H54 (cell line): ENCODE measurements around the gene RGS16.

Source experiments
- DNase-seq: peaks from one replicate; pipeline ENCODE4 v3.0.0; 2011; ENCODE audit warnings: low spot score, mixed read lengths; ENCODE audit not compliant: insufficient read length
- FAIRE-seq: peaks from 3 replicates; lab custom pipeline; 2011; peaks lifted over from hg19 to GRCh38; lab: Jason Lieb, UNC
- POLR2A ChIP-seq: IDR thresholded peaks from 2 replicates; pipeline ENCODE4 v1.6.1; 2011; ENCODE audit warnings: low read depth, mild to moderate bottlenecking, low read length

Gene RGS16

DNA sequence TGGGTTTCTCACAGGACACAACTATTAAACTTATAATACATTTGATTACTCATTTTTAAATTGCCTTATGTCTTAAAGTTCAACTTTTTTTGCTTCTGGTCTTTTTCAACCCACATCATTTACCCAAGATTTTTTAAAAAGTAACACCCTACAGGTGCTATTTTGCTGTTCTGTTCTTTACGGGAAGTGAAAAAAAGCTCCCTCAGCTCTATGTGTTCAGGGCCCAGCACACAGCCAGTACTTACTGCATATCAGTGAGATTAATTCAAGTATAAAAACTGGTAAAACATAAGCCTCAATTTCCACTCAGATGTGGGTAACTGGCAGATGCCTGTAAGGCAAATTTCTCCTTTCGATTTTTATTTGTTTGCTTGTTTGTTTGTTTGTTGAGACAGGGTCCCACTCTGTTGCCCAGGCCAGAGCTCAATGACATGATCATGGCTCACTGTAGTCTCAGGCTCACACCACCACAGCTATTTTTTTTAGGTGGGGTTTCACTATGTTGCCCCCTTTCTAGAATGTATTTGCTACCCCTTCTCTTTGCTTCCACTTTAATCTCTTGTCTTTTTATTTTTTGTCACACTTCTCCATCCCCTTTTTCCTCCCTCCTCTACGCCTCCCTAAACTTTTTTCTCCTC lies 35.4 kb downstream of the RGS16 start:
- no peak for DNase-seq
- FAIRE-seq, result no peak
- no peak for TF ChIP-seq POLR2A

DNA sequence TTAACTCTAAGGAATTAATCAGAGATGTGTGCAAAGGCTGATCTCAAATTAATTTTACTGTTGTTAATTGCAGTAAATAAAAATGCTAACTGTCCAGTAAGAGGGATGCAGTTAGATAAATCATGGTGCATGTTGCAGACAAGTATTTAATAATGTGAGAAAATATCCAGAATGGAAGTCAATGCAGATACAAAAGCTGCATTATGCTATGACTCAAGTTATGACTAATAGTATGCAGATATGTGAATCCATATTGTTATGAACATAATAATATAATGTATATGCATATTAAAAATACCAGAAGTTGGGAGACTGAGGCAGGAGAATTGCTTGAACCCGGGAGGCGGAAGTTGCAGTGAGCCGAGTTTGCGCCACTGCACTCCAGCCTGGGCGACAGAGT lies 36.6 kb downstream of the RGS16 start:
- FAIRE-seq, result no peak

DNA sequence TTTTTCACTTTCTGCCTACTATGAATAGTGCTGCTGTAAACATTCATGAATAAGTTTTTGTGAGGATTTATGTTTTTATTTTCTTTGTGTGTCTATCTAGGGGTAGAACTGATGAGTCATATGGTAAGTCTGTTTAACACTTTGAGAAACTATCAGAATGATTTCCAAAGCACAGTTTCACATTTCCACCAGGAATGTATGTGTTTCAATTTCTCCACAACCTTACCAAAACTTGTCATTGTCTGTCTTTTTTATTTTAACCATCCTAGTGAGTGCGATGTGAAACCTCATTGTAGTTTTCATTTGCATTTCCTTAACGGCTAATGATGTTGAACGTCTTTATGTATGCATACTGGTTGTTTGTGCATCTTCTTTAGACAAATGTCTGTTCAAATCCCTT lies 38.7 kb downstream of the RGS16 start:
- FAIRE-seq (no peak), DNase-seq (no peak)
- TF ChIP-seq POLR2A, result no peak

More for the DNA sequence above, 36.6 kb downstream of the RGS16 start:
- DNase-seq, result no peak
- TF ChIP-seq POLR2A, result no peak

DNA sequence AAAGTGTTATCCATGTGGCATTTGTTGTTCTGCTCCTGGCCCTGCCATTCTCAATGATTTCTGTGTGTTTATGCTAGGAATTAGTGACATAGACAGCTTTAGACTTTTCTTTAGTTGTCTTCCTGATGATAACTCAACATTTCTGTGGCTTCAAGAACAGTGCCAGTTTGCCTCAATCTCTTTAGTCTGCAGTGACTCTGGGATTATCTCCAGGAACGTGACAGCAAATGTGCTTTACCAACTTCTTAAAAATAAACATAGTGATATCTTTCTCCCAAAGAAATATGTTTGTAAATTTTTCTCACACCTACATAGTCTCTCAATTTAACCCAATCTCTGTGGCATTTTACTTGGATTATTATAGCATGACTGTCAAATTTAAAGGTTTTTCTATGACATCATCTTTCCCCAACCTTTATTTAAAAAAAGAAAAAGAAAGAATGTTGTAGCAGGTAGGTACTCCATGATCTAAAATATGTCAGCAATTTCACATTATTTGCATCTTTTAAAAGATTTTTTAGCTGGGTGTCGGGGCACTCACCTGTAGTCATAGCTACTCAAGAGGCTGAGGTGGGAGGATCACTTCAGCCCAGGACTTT lies 39.7 kb downstream of the RGS16 start:
- no peak for TF ChIP-seq POLR2A
- FAIRE-seq, result no peak
- no peak for DNase-seq

DNA sequence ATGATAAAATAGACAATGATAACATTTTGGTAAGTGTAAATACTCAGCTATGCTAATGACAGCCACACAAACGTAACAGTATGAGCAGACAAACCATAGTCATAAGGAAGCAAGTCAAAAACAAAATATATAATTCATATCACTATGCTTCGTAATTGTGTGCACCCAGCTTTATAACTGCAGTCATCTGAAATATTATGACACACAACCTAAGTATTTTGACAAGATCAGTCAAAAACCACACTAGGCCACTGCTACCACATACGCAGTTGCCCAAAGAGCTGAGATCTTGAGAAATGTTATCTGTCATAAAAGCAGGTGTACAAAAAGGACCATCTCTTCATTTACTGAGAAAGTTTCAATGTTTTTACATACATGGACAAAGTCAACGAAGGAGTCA lies 41.1 kb downstream of the RGS16 start:
- no peak for DNase-seq

DNA sequence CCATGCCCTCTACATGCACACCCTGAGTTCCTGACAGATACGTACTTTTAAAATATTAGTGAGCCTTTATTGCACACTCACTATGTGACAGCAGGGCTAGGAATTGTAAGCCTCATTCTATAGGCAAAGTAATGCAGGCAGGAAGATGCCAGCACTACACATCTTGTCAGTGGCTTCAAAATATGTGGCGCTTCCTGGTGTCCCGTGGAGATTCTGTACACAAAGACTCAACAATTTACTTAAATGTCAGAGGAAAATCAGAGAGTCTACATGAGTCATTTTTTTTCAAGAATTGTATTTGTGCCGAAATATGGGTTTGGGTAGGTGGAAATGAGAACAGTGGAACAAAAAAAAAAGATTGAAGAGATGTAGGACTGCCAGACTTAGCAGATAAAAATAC lies 42.7 kb downstream of the RGS16 start:
- no peak for TF ChIP-seq POLR2A
- DNase-seq (no peak), FAIRE-seq (no peak)

More for the DNA sequence above, 41.1 kb downstream of the RGS16 start:
- no peak for TF ChIP-seq POLR2A
- no peak for FAIRE-seq

DNA sequence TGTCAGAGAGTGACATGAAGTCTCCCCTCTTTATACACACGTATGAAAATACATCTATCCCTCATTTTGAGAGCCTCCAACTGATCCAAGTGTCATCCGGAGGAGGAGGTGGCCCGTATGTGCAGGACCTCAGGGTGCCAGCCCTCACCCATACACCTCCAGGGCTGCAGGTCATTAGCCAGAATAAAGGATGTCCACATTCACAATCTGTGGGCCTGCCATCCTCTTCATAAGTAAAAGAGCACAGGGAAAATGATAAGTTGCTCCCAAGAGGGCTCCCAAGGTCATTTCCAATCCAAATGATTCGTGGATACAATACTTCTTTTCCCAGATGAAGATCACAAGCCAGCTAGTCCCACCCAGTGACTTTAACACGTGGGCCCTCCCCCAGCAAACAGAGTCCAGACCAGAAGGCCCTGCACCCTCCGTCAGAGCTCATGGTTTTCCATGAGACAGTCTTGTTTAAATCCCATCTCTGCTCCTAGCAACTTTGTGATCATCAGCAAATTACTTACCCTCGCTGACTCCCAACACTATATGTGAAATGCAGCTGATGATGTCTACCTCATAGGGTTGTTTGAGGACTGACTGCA lies 43.7 kb downstream of the RGS16 start:
- DNase-seq, result no peak
- no peak for TF ChIP-seq POLR2A
- no peak for FAIRE-seq

DNA sequence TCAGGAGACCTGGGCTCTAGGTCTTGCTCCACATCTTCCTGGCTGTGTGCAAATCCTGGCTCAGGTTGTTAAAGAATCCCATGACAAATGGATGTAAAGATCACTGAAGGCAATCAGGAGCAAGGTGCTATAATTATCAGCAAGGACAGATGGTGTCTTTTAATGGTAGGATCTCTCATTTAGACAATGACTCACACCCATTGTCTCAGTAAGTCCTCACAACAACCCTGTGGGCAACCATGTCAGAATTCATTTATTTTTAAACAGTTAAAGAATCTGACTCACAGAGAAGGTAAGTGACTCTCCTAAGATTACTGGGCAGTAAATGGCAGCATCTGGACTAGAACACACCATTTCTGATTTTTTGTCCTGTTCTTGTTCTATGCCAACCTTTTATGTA lies 47.9 kb downstream of the RGS16 start:
- DNase-seq, result no peak
- TF ChIP-seq POLR2A, result no peak
- FAIRE-seq, result no peak

DNA sequence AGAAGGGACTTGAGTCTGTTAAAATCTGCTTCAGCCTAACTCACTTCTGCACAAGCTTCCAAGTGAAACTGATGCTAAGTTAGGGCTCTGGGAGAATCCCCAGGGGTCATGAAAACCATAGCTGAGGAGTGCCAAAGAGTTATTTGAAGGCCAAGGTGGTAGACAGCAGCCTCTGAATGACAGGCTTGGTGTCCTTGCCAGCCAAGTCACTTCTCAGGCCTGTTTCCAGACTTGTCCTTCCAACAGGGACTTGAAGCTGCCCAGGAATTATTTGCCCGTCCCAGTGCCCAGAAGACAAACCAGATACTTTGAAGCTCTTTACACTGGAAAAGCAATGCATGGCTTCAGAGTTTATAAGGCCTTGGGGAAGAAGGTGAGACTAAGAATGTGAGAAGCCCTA lies 48.7 kb downstream of the RGS16 start:
- DNase-seq, result no peak
- FAIRE-seq, result no peak
- no peak for TF ChIP-seq POLR2A

DNA sequence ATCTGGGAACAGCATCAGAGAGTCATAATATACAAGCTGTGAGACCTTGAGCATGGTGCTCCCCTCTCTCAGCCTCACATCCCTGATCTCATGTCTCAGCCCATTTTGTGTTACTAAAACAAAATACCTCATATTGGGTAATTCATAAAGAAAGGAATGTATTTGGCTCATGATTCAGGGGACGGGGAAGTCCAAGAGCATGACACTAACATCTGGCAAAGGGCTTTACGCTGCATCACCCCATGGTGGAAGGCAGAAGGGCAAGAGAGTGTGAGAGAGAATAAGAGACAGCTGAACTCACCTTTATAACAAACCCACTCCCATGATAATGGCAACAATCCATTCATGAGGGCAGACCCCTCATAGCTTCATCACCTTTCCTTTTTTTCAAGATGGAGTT lies 51.7 kb downstream of the RGS16 start:
- TF ChIP-seq POLR2A, result no peak
- DNase-seq, result no peak
- no peak for FAIRE-seq

DNA sequence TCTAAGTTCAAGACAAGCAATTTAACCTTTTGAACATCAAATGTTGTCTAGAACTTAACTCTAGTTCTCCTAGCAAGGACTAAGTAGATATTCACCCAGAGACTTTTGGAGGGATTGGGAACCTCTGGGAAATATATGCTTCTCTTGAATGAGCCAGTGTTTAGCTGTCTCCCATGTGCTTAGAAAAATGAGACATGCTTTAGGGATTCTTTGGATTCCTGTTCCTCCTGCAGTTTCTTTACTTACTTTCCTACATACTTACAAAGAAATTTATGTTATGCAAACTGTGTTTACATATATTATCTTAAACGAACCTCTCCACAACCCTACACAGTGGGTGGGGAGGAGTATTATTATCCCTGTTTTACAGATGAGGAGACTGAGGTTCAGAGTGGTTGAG lies 54.4 kb downstream of the RGS16 start:
- FAIRE-seq (no peak), DNase-seq (no peak)
- no peak for TF ChIP-seq POLR2A

DNA sequence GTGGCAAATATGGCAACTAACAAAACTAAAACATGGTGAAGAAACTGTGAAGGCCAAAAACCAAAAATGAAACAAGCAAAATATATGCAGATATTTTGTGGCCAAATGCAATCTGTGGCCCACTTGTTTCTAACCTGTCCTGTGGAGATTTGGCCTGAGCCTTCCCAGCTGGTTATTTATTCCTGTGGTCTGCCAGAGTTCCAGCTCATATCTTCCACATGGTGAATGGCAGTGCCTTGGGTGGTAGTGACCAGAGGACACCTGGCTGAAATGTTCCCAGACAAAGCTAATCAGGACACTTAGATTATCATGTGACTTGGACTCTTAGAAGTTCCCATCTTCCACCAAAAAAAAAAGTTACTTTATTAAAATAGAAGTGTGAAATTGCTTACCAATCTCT lies 54.8 kb downstream of the RGS16 start:
- no peak for FAIRE-seq
- no peak for DNase-seq
- no peak for TF ChIP-seq POLR2A
